Urinary bladder (tissue), 4 donors: ENCODE data around the gene DMRTC2. TPM values are rescaled to one million over a fixed set of nuclear protein-coding genes. Genes with fewer than 3 reads are reported as not detected.

Experiments used
- DNase-seq: peaks from one replicate; pipeline ENCODE4 v3.0.0-alpha.2; 2015; ENCODE audit errors: extremely low spot score
- H3K27ac ChIP-seq: one replicate; pipeline ENCODE4 v1.5.1; 2013; ENCODE audit warnings: low read depth, mild to moderate bottlenecking, moderate library complexity
- H3K36me3 ChIP-seq: one replicate; pipeline ENCODE4 v1.6.1; 2013; ENCODE audit warnings: mild to moderate bottlenecking, moderate library complexity; ENCODE audit not compliant: insufficient read depth
- H3K4me1 ChIP-seq: one replicate; pipeline ENCODE4 v1.6.1; 2013; ENCODE audit warnings: mild to moderate bottlenecking, moderate library complexity; ENCODE audit not compliant: insufficient read depth
- H3K4me3 ChIP-seq: one replicate; pipeline ENCODE4 v1.5.1; 2013; ENCODE audit warnings: low read depth, low read length
- WGBS: extraction: QIAGEN DNeasy Blood & Tissue Kit; methylation state at CpG from one replicate; pipeline ENCODE4 v1.1.7; 2013; 5-methylcytosine and 5-hydroxymethylcytosine counted together
- polyA plus RNA-seq: library from polyadenylated mRNA; stranded (reverse); fragments of 200-250 nt; gene quantifications from one replicate; pipeline ENCODE4 v1.2.3, GENCODE V29; 2013
- total RNA-seq: library from RNA; depleted of rRNA; stranded (reverse); fragments of >200 nt; gene quantifications from one replicate; pipeline ENCODE4 v1.2.3, GENCODE V29; 2014
- donor health status: healthy with polysubstance abuse.
- donor health status: healthy.

Gene DMRTC2
- total and polyA plus RNA-seq, 2 donors = not detected

DNA sequence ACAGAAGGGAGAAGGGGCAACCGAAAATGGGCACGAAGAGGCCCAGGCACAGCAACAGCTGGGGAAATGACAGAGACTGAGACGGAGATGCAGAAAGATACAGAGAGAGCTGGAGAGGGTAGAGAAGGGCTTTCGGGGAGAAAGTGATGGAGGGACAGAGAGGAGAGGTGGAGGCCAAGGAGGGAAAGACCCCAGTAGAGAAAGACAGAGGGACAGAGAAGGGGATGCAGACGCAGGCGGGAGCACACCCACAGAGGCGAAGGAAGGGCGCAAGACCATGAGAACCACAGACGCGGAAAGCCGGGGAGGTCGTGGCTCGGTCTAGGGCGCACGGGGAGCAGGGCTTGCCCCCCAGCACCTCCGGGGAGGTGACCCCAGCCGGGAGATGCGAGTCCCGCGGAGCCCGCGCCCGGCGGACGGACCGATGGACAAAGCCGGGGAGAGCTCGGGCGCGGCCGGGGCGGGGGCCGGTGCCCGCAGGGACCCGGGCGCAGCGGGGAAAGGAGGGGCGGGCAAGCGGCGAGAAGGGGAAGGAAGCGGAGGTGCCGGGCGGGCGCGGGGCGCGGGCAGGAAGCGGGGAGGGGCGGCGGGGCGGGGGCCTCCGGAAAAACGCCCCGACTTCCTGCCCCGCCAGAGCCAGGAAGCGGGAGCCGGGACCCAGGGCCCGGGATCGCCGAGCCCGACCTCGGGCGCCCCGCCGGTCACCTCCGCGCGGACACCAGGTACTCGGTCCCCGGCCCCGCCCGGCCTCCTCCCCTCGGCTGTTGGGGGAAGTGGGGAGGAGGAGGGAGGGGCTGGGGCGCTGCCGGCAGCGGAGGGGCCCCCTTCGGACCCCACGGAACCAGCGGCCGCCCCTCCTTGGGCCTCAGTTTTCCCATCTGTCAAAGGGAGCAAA is 38.0 kb downstream of the DMRTC2 start, which contains the start of gene ARHGEF1:
TSS of gene ARHGEF1 (plus strand) at position 617 of the 895 bp plus-strand sequence. CDS start 4,899 bp downstream, outside the sequence.
- peaks cover 4% of the 10 kb centered on the region for H3K4me1 ChIP-seq
- no peak for DNase-seq
- peak within 1 kb of the TSS; percentile 73 for H3K27ac ChIP-seq
- H3K4me3 ChIP-seq = peak within 1 kb of the TSS; percentile 91
- no peaks in the 10 kb centered on the region for H3K36me3 ChIP-seq
- WGBS = 2% methylated on average over 79 of the region's 80 CpGs

DNA sequence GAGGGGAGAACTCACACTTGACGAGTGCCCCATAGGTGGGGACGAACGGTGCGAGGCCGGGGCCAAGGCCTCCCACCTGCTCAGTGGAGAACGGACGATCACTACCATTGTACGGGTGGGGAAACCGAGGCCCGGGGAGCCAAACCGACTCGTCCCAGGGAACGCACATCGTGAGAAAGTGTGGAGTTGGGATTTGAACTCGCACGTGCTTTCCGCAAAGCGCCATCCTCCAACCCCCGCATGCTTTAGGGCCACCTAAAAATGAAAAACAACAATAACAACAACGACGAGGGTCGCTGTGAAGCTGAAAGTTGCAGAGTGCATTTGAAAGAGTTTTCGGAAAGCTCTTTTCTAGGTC is 38.6 kb downstream of the DMRTC2 start:
- no peak for DNase-seq
- Histone ChIP-seq H3K4me1 (peaks cover 4% of the 10 kb centered on the region), H3K4me3 (peak overlapping the region; percentile 91), H3K27ac (peak overlapping the region; percentile 72), H3K36me3 (no peaks in the 10 kb centered on the region)
- WGBS = under 1% methylated on average over 23 of the region's 23 CpGs

DNA sequence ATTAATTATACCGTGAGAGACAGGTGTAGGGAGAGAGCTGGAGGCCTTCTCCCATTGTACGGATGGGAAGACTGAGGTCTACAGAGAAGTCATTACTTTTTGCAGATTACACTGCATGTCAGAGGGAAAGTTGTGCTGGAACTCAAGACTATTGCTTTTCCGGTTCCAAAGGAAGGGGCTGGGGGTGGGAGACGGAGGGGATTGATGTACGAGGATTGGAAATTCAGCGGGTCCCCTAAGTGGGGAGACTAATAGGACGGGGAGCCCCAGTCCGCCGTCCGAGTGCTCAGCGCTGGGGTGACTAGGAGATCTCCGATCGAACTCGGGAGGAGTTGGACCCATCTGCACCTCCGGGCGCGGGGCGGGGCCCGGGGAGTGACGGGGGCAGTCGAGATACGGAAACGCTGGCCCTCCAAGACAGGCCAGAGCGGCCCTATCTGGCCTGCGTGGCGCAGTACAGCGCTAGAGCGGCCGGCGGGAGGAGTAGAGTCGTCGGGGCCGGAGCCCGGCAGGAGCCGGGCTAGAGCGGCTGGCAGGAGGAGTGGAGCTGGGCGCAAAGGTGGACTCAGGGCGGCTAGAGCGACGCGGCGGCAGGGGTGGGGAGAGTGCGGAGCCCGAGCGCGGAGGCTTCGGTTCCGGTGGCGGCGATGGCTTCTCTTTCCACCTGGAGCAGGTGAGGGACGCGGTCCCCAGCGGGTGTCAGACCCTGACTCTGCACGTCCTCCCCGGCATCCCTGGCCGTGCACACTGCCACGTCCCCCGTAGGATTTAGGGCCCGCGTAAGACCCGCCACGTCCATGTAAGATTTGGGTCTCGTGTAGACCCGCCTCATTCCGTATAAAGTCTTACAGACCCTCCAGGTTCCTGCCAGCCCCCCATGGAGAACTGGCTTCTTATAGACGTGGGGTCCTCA is 39.2 kb downstream of the DMRTC2 start:
- Histone ChIP-seq H3K36me3 (no peaks in the 10 kb centered on the region), H3K4me1 (peaks cover 4% of the 10 kb centered on the region), H3K27ac (peak overlapping the region; percentile 50), H3K4me3 (peak overlapping the region; percentile 91)
- under 1% methylated on average over 66 of the region's 66 CpGs for WGBS
- DNase-seq = peak; percentile 86

DNA sequence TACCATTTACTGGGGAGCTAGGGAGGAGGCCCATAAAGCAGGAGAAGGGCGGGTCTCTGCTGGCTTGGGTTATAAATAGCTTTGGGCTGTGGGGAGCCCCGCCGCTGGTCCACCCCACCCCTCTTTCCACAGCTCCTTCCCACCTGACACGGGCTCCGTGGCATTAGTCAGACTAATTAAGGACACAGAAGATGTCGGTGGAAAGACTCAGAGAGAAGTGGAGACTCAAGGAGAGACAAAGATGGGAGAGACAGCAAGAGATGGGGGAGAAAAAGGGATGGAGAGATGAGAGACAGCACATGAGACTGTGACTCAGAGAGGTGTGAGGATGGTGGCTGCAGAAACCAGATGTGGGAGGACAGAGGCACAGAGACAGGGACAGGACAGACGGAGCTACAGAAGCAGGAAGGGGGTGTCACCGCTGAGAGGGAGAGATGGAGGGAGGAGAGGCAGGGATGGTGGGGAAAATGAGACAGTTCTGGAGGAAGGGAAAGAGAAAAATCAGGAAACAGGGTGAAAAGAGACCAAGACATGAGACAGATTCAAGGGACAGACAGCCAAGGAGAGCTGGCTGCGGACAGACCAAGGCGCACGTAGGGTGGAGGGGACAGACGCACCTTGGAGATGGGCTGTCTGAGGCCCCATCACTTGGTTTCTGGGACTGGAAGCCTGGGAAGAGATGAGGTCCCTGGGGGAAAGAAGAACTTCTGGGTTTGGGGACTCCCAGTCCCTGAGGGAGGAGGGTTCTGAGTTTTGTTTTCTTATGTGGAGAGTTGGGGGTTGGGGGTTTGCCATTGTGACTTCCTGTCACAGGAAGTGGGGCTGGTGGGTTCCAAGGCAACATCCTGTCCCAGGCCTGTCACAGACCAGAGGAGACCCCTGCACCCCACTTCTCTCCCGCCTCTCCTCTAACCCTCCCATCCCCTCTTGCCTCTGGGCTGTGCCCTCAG is 42.2 kb downstream of the DMRTC2 start:
- H3K4me3 ChIP-seq = peak overlapping the region; percentile 15

DNA sequence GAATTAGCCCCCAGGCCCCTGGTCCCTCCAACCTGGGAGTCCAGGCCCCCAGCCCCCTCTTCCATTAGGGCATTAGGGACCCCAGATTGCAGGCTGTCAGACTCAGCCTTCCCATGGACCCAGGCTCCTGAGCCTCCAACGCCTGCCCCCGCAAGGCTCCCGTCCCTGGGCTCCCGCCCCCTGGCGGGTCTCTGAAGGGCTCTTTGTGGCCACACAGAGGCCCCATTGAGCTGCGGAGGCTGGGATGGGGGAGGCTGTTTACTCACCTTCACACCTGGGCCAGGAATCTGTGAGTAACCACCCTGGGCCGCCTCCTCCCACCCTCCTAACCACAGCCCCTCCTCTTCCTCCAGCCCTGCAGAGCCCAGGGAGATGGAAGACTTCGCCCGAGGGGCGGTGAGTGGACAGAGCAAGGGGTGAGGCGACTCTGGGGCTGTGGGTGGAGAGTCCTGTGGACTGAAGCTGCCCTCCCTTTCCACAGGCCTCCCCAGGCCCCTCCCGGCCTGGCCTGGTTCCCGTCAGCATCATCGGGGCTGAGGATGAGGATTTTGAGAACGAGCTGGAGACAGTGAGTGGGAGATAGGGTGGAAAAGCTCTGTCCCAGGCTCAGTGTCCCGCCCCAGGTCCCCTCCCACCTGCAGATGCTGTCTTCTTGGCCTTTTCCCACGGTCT is 43.0 kb downstream of the DMRTC2 start:
- peaks cover 4% of the 10 kb centered on the region for H3K4me1 ChIP-seq
- DNase-seq = no peak
- 48% methylated on average over 17 of the region's 17 CpGs for WGBS
- no peak overlapping the region for H3K4me3 ChIP-seq
- H3K36me3 ChIP-seq = peaks cover 3% of the 10 kb centered on the region
- H3K27ac ChIP-seq = no peak overlapping the region

More for the DNA sequence above, 42.2 kb downstream of the DMRTC2 start:
- WGBS = 60% methylated on average over 13 of the region's 13 CpGs
- Histone ChIP-seq H3K4me1 (peaks cover 4% of the 10 kb centered on the region), H3K27ac (no peak overlapping the region), H3K36me3 (no peaks in the 10 kb centered on the region)
- no peak for DNase-seq

DNA sequence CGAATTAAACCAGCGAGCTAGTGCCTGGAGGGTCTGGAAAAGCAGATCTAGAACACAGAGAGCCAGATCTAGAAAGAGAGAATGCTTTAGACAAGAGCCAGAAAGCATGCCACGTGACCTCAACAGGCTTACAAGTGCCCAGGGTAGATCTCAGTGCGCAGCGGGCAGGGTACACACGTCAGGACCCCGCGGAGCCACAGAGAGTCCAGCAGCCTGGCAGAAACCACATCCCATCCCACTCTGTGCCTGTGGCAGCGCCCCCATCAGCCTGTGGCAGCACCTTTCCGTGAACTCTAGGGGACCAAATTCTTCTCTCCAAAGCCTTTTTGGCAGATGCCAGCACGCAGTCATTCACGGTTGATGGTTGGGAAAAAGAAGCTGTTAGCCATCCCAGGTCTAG is 44.1 kb downstream of the DMRTC2 start:
- no peak for DNase-seq
- Histone ChIP-seq H3K36me3 (peaks cover 3% of the 10 kb centered on the region), H3K27ac (no peak overlapping the region), H3K4me3 (no peak overlapping the region), H3K4me1 (peaks cover 4% of the 10 kb centered on the region)
- WGBS = 88% methylated on average over 12 of the region's 12 CpGs

GRCh38 chr19:41889896-41890295 is 45.1 kb downstream of the DMRTC2 start:
- DNase-seq = no peak
- Histone ChIP-seq H3K4me3 (no peak overlapping the region), H3K36me3 (peaks cover 3% of the 10 kb centered on the region), H3K27ac (no peak overlapping the region), H3K4me1 (peaks cover 2% of the 10 kb centered on the region)
- WGBS = 92% methylated on average over 8 of the region's 8 CpGs

DNA sequence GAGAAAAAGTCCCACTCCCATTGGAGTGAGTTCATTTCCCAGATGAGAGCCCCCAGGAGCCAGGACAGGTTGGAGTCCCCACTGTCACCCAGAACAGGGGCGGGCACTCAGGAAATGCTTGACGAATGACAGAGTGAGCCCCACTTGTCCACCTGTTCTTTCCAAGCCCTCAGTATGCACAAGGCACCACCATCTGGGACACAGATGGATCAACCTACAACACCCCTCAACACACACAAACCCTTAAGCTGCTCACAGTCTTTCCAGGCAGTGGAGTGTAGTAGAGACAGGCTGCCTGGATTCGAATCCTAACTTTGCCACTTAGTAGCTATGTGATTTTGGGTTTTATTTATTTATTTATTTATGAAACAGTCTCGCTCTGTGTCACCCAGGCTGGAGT is 46.1 kb downstream of the DMRTC2 start:
- Histone ChIP-seq H3K4me1 (no peaks in the 10 kb centered on the region), H3K27ac (no peak overlapping the region), H3K4me3 (no peak overlapping the region), H3K36me3 (peaks cover 6% of the 10 kb centered on the region)
- DNase-seq = no peak
- WGBS = 95% methylated on average over 4 of the region's 4 CpGs

- Histone ChIP-seq H3K4me3 (no peak overlapping the region), H3K36me3 (peaks cover 6% of the 10 kb centered on the region), H3K27ac (no peak overlapping the region), H3K4me1 (no peaks in the 10 kb centered on the region)
- 85% methylated on average over 34 of the region's 34 CpGs for WGBS
- DNase-seq = no peak
Observed at GRCh38 chr19:41892173-41892902, 47.5 kb downstream of the DMRTC2 start.

DNA sequence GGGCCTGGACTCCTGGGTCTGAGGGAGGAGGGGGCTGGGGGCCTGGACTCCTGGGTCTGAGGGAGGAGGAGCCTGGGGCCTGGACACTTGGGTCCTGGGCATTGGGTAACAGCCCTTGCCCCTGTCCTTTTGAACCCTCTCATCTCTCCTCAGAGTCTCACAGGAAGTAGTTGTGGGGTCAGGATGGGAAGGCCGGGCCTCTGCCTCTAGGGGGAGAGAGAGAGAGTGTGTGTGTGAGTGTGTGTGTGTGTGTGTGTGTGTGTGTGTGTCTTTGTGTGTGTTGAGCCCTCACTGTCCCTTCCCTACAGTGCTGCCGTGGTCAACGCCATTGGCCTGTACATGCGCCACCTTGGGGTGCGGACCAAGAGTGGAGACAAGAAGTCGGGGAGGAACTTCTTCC is 49.1 kb downstream of the DMRTC2 start:
- Histone ChIP-seq H3K27ac (no peak overlapping the region), H3K4me3 (no peak overlapping the region), H3K36me3 (peaks cover 6% of the 10 kb centered on the region), H3K4me1 (no peaks in the 10 kb centered on the region)
- 78% methylated on average over 6 of the region's 6 CpGs for WGBS
- no peak for DNase-seq

DNA sequence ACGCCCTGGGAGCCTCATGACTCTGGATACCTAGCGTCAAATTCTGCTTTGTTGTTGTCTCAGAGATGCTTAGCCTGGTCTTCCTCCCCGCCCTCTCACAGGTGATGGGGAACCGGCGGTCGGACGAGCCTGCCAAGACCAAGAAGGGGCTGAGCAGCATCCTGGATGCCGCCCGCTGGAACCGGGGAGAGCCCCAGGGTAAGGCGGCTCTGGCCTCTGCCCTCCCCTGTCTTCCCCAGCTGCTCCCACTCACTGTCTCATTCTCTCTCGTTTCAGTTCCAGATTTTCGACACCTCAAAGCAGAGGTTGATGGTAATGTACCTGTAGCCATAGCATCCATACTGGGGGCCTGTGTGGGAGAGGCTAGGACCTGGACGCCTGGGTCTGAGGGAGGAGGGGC is 49.5 kb downstream of the DMRTC2 start:
- Histone ChIP-seq H3K4me3 (no peak overlapping the region), H3K27ac (no peak overlapping the region)
- no peak for DNase-seq

More for the DNA sequence above, 49.5 kb downstream of the DMRTC2 start:
- peaks cover 6% of the 10 kb centered on the region for H3K36me3 ChIP-seq
- H3K4me1 ChIP-seq = no peaks in the 10 kb centered on the region
- 85% methylated on average over 14 of the region's 14 CpGs for WGBS
